Neuronal stem cell (in vitro differentiated cells): ENCODE data around the gene INPP1. TPM values are rescaled to one million over a fixed set of nuclear protein-coding genes. Genes with fewer than 3 reads are reported as not detected.
"Not testable (repeated sequence)": the region's sequence is repeated elsewhere in the genome, so short reads cannot be mapped to it uniquely, and the experiment has no call there.

Experiments used
- DNase-seq: peaks from one replicate; pipeline ENCODE4 v3.0.0-alpha.2; 2013; ENCODE audit warnings: low spot score
- H2AFZ ChIP-seq: one replicate; pipeline ENCODE4 v1.6.1; 2013; ENCODE audit warnings: mild to moderate bottlenecking, low read length, inconsistent platforms
- H2AK5ac ChIP-seq: 2 replicates; pipeline ENCODE4 v1.6.1; 2013; ENCODE audit warnings: low read depth, mild to moderate bottlenecking, inconsistent platforms, low read length, moderate library complexity, mixed read lengths
- H2BK120ac ChIP-seq: 2 replicates; pipeline ENCODE4 v1.6.1; 2013; ENCODE audit warnings: low read depth, mild to moderate bottlenecking, inconsistent platforms, low read length, moderate library complexity, mixed read lengths
- H2BK12ac ChIP-seq: one replicate; pipeline ENCODE4 v1.6.1; 2013; ENCODE audit warnings: low read length, inconsistent platforms
- H2BK15ac ChIP-seq: 2 replicates; pipeline ENCODE4 v1.6.1; 2013; ENCODE audit warnings: mild to moderate bottlenecking, low read length, inconsistent platforms, mixed read lengths
- H2BK5ac ChIP-seq: one replicate; pipeline ENCODE4 v1.6.1; 2013; ENCODE audit warnings: inconsistent platforms, mild to moderate bottlenecking, low read length, moderate library complexity
- H3K14ac ChIP-seq: one replicate; pipeline ENCODE4 v1.6.1; 2013; ENCODE audit warnings: low read length, inconsistent platforms
- H3K18ac ChIP-seq: 2 replicates; pipeline ENCODE4 v1.6.1; 2013; ENCODE audit warnings: low read length, inconsistent platforms
- H3K23ac ChIP-seq: 2 replicates; pipeline ENCODE4 v1.6.1; 2013; ENCODE audit warnings: low read depth, mild to moderate bottlenecking, mixed read lengths, low read length, inconsistent platforms; ENCODE audit not compliant: poor library complexity
- H3K27ac ChIP-seq: replicated peaks from 3 replicates; pipeline ENCODE4 v1.5.1; 2013; ENCODE audit warnings: low read length, inconsistent platforms
- H3K27me3 ChIP-seq, 3 experiments: 2 replicates each; pipeline ENCODE4 v1.6.1; 2013; ENCODE audit warnings: low read length in 3 of 3, mild to moderate bottlenecking in 2 of 3, inconsistent platforms in 1 of 3, low read depth in 1 of 3, mixed read lengths in 1 of 3, moderate library complexity in 1 of 3; ENCODE audit not compliant: control insufficient read depth in 3 of 3, insufficient read depth in 3 of 3
- H3K36me3 ChIP-seq, 2 donors: replicated peaks in 1 of 2; 2 replicates each; pipeline ENCODE4 v1.6.1; 2013; ENCODE audit warnings: low read length in 2 of 2; ENCODE audit not compliant: control insufficient read depth in 2 of 2, insufficient read depth in 2 of 2
- H3K4ac ChIP-seq: 2 replicates; pipeline ENCODE4 v1.6.1; 2013; ENCODE audit warnings: inconsistent platforms, mild to moderate bottlenecking, low read length, moderate library complexity
- H3K4me1 ChIP-seq, 2 donors: 1 replicate in 1 of 2; 2 replicates in 1 of 2; pipeline ENCODE4 v1.6.1; 2013; ENCODE audit warnings: low read length in 2 of 2, low read depth in 1 of 2; ENCODE audit not compliant: control insufficient read depth in 2 of 2, insufficient read depth in 1 of 2
- H3K4me2 ChIP-seq: one replicate; pipeline ENCODE4 v1.6.1; 2013; ENCODE audit warnings: mild to moderate bottlenecking, low read length, inconsistent platforms; ENCODE audit not compliant: insufficient read depth, poor library complexity, severe bottlenecking
- H3K4me3 ChIP-seq, 2 donors: 2 replicates each; pipeline ENCODE4 v1.5.1; 2013; ENCODE audit warnings: low read length in 2 of 2, mild to moderate bottlenecking in 2 of 2, inconsistent platforms in 1 of 2, moderate library complexity in 1 of 2
- H3K79me1 ChIP-seq: one replicate; pipeline ENCODE4 v1.6.1; 2013; ENCODE audit warnings: low read depth, mild to moderate bottlenecking, inconsistent platforms, low read length, moderate library complexity
- H3K9ac ChIP-seq: one replicate; pipeline ENCODE4 v1.6.1; 2013; ENCODE audit warnings: mild to moderate bottlenecking, low read depth, low read length, inconsistent platforms; ENCODE audit not compliant: poor library complexity
- H3K9me3 ChIP-seq, 2 donors: replicated peaks in 1 of 2; 2 replicates each; pipeline versions ENCODE3 to v1.6.1; 2013; ENCODE audit warnings: low read length in 2 of 2, mild to moderate bottlenecking in 2 of 2, inconsistent platforms in 1 of 2, low read depth in 1 of 2, mixed read lengths in 1 of 2, moderate library complexity in 1 of 2; ENCODE audit not compliant: control insufficient read depth in 2 of 2, insufficient read depth in 1 of 2
- H4K8ac ChIP-seq: one replicate; pipeline ENCODE4 v1.6.1; 2013; ENCODE audit warnings: low read depth, mild to moderate bottlenecking, inconsistent platforms, low read length, moderate library complexity
- H4K91ac ChIP-seq: one replicate; pipeline ENCODE4 v1.6.1; 2013; ENCODE audit warnings: low read length, low read depth, mild to moderate bottlenecking, inconsistent platforms; ENCODE audit not compliant: poor library complexity
- WGBS, 2 donors: extraction: QIAGEN DNeasy Blood & Tissue Kit; methylation state at CpG; one replicate each; pipeline ENCODE4 v1.1.7; 2013; ENCODE audit warnings: missing lambda C conversion rate in 2 of 2, mixed read lengths in 1 of 2; ENCODE audit not compliant: insufficient read length in 2 of 2, insufficient replicate concordance in 1 of 2; ENCODE audit errors: extremely low coverage in 2 of 2; 5-methylcytosine and 5-hydroxymethylcytosine counted together
- polyA plus RNA-seq, 2 experiments: library from polyadenylated mRNA; stranded (reverse); fragments of 200-250 nt; gene quantifications; one replicate each; pipeline ENCODE4 v1.2.3, GENCODE V29; 2013

The INPP1 gene, protein sequence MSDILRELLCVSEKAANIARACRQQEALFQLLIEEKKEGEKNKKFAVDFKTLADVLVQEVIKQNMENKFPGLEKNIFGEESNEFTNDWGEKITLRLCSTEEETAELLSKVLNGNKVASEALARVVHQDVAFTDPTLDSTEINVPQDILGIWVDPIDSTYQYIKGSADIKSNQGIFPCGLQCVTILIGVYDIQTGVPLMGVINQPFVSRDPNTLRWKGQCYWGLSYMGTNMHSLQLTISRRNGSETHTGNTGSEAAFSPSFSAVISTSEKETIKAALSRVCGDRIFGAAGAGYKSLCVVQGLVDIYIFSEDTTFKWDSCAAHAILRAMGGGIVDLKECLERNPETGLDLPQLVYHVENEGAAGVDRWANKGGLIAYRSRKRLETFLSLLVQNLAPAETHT
- 3.9 TPM for polyA plus RNA-seq (2013, experiment 1 of 2)
- 3.7 TPM for polyA plus RNA-seq (2013, experiment 2 of 2)

DNA sequence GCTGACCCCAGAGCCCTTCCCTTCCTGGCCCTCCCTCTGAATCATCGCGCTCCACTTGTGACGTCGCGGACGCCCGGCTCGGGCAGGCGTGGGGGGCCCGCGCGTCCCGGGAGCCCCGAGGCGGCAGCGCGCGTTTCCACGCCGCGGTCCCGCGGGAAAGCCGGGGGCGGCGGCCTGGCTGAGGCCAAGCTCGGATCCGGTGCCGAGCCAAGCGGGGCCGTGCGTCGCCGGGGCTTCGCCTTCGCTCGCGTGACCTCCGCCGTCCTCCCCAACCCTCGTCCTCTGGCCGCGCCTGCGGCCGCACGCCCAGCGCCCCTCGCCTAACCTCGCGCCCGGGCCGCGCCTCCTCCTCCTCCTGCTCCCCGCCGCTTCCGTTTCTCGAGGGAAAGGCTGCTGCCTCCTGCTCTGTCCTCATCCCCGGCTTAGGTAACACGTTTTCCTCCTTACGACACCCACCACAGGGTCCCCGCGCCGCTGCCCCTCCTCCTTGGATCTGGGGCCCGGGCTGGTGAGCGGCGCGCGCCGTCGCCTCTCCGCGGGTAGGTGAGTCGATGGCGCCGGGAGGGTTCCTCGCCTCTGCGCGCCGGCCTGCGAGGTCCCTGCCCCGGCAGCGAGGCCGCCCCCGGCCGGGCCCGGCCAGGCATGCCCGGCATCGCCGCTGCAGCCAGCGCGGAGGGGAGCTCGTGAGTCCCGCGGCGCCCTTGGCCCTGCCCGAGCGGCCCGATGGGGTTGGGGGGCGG is at the start of gene INPP1:
TSS of gene INPP1 (plus strand) at position 54 of the 740 bp plus-strand sequence. CDS start 16,514 bp downstream, outside the sequence.
- Histone ChIP-seq H3K36me3 (no peaks in the 10 kb centered on the region), H3K27me3 (peaks cover 0 to 4% (median 2%) of the 10 kb centered on the region in 3 experiments), H2AFZ (peak within 1 kb of the TSS; percentile 99), H3K23ac (peak within 1 kb of the TSS; percentile 80), H3K4ac (no peak within 1 kb of the TSS), H2BK15ac (peak within 1 kb of the TSS; percentile 81), H4K8ac (peak within 1 kb of the TSS; percentile 82), H3K14ac (peak within 1 kb of the TSS; percentile 94), H4K91ac (no peak within 1 kb of the TSS), H3K4me2 (peak within 1 kb of the TSS; percentile 96), H2BK5ac (peak within 1 kb of the TSS; percentile 24), H3K4me1 (peaks cover 4 to 7% of the 10 kb centered on the region in 2 donors), H3K4me3 (peak within 1 kb of the TSS; percentile 67 to 77), H3K9me3 (no peaks in the 10 kb centered on the region), H3K27ac (no peak within 1 kb of the TSS), H3K79me1 (no peaks in the 10 kb centered on the region), H2BK12ac (peak within 1 kb of the TSS; percentile 90), H2AK5ac (peak within 1 kb of the TSS; percentile 47), H3K18ac (peak within 1 kb of the TSS; percentile 95), H2BK120ac (no peak within 1 kb of the TSS), H3K9ac (peak within 1 kb of the TSS; percentile 86)
- no CpG with 5 or more reads among the region's 99 CpGs for WGBS, 2 donors
- peak; percentile 44 for DNase-seq

- not testable (repeated sequence) for H4K91ac ChIP-seq, H3K4me3 ChIP-seq, H3K23ac ChIP-seq, H3K4me1 ChIP-seq, H3K4me2 ChIP-seq, H2AK5ac ChIP-seq, H2AFZ ChIP-seq, H3K14ac ChIP-seq, H3K9me3 ChIP-seq, H3K27me3 ChIP-seq, H4K8ac ChIP-seq, H2BK15ac ChIP-seq, H2BK5ac ChIP-seq, H3K27ac ChIP-seq, H3K18ac ChIP-seq, DNase-seq, H3K79me1 ChIP-seq, H2BK120ac ChIP-seq, H3K4ac ChIP-seq, H2BK12ac ChIP-seq, H3K9ac ChIP-seq
- H3K36me3 ChIP-seq, result peaks cover 3 to 71% of the 10 kb centered on the region in 2 donors
- no CpG with 5 or more reads among the region's 2 CpGs for WGBS, 2 donors
Measured at GRCh38 chr2:190297880-190298279, 45.5 kb upstream of the INPP1 start.

- Histone ChIP-seq H2BK5ac (no peak overlapping the region), H3K36me3 (peaks cover 5 to 54% of the 10 kb centered on the region in 2 donors), H3K23ac (no peak overlapping the region), H3K27ac (no peak overlapping the region), H3K4me2 (no peak overlapping the region), H3K14ac (no peak overlapping the region), H2BK120ac (no peak overlapping the region), H3K18ac (no peak overlapping the region), H2AK5ac (no peak overlapping the region), H3K9me3 (no peaks in the 10 kb centered on the region), H3K79me1 (no peaks in the 10 kb centered on the region), H2BK15ac (no peak overlapping the region), H3K27me3 (no peaks in the 10 kb centered on the region), H3K4me3 (no peak overlapping the region), H2BK12ac (no peak overlapping the region), H3K9ac (no peak overlapping the region), H3K4me1 (no peaks in the 10 kb centered on the region), H4K8ac (no peak overlapping the region), H2AFZ (no peak overlapping the region), H3K4ac (no peak overlapping the region), H4K91ac (no peak overlapping the region)
- no peak for DNase-seq
Measured at GRCh38 chr2:190301032-190301431, 42.4 kb upstream of the INPP1 start.

DNA sequence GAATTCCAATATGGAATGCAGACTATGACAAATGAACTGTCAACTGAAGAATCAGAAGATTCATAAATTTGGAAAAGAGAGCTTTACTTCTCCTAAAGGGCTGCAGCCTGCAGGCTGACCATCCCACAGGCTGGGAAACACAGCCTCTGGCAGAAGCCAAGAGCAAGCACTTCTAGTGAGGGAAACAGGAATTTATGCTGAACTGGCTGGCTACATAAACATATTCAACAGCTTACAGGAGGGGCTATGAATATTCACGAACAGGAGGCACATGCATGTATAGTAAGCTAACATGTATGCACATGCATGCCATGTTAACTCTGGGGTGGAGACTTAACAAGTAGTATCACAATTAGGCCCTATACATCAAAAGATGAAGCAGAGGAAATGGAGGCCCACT is 41.3 kb upstream of the INPP1 start:
- H3K4me1 ChIP-seq, result no peaks in the 10 kb centered on the region
- H4K8ac ChIP-seq, result no peak overlapping the region
- H2AK5ac ChIP-seq, result no peak overlapping the region
- H3K4me2 ChIP-seq, result no peak overlapping the region
- no peak overlapping the region for H4K91ac ChIP-seq
- no peak overlapping the region for H2BK15ac ChIP-seq
- no peak overlapping the region for H2BK5ac ChIP-seq
- H3K9ac ChIP-seq, result no peak overlapping the region
- H3K4ac ChIP-seq, result no peak overlapping the region
- H3K4me3 ChIP-seq, result no peak overlapping the region
- H3K14ac ChIP-seq, result no peak overlapping the region
- no peak overlapping the region for H2AFZ ChIP-seq
- no peaks in the 10 kb centered on the region for H3K27me3 ChIP-seq
- no peaks in the 10 kb centered on the region for H3K79me1 ChIP-seq
- H2BK12ac ChIP-seq, result no peak overlapping the region
- no peak overlapping the region for H2BK120ac ChIP-seq
- DNase-seq, result no peak
- H3K23ac ChIP-seq, result no peak overlapping the region
- no CpG with 5 or more reads among the region's 1 CpG for WGBS, 2 donors
- no peak overlapping the region for H3K27ac ChIP-seq
- no peak overlapping the region for H3K18ac ChIP-seq
- peaks cover 7 to 56% of the 10 kb centered on the region in 2 donors for H3K36me3 ChIP-seq
- no peaks in the 10 kb centered on the region for H3K9me3 ChIP-seq
